ENCODE results near the gene GAREM2.

The GAREM2 gene

DNA sequence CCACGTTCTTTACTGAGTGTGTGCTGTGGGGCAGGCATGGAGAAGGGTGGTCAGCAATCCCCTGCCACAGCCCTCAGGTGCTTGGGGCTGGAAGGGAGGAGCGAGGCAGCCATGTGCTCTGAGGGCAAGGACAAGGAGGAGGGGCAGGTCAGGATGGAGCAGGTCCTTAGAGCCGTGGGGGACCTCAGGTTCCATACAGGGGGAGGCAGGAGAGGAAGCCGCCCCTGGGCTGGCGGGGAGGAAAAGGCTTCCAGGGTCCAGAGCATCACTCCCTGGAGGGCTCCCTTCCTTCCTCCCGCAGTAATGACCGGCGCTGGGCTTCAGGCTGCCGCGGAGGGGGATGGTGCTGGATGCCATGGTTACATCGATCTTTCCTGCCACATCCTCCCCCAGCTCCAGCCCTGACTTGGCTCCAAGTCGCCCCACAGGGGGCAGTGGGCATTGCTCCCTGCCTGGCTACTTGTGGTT lies 6.6 kb downstream of the GAREM2 start:
- DNase-seq (ENCODE audit: low spot score): no peak

DNA sequence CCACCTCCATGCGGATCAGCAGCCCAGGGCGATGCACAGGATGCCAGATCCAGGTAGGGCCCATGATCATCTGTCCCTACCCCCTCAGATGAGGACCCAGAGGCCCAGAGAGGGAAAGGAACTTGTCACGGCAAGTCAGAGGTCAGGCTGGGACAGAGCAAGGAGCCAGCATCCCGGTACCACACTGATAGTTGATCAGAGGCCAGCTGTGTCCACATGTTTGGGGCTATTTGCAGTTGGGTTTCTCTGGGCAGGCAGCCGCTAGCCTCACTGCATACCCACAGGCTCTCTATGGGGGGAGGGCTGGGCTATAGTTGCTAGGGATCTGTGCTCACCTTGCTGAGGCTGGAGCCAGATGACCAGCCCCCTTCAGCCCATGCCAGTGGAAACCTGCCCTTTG lies 9.6 kb downstream of the GAREM2 start:
- CTCF ChIA-PET: interaction anchor here (0.7 kb wide), 1 partner anchor 17 kb away, joined by 3 read pairs; no protein-coding TSS in a partner anchor
- no peak overlapping the region for H3K27ac ChIP-seq
- DNase-seq (ENCODE audit: low spot score): no peak
- POLR2A ChIA-PET (ENCODE audit: low non-redundant PET): no interaction called here
- TF ChIP-seq, protein P1, sequence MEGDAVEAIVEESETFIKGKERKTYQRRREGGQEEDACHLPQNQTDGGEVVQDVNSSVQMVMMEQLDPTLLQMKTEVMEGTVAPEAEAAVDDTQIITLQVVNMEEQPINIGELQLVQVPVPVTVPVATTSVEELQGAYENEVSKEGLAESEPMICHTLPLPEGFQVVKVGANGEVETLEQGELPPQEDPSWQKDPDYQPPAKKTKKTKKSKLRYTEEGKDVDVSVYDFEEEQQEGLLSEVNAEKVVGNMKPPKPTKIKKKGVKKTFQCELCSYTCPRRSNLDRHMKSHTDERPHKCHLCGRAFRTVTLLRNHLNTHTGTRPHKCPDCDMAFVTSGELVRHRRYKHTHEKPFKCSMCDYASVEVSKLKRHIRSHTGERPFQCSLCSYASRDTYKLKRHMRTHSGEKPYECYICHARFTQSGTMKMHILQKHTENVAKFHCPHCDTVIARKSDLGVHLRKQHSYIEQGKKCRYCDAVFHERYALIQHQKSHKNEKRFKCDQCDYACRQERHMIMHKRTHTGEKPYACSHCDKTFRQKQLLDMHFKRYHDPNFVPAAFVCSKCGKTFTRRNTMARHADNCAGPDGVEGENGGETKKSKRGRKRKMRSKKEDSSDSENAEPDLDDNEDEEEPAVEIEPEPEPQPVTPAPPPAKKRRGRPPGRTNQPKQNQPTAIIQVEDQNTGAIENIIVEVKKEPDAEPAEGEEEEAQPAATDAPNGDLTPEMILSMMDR (conservative IDR thresholded peaks at IDR 0.05; ENCODE audit: low read depth): no peak

More for the DNA sequence above, 6.6 kb downstream of the GAREM2 start:
- POLR2A ChIA-PET (ENCODE audit: low non-redundant PET): no interaction called here
- H3K27ac ChIP-seq: no peak overlapping the region
- CTCF ChIA-PET: no interaction called here
- TF ChIP-seq, protein P1 (conservative IDR thresholded peaks at IDR 0.05; ENCODE audit: low read depth): no peak

DNA sequence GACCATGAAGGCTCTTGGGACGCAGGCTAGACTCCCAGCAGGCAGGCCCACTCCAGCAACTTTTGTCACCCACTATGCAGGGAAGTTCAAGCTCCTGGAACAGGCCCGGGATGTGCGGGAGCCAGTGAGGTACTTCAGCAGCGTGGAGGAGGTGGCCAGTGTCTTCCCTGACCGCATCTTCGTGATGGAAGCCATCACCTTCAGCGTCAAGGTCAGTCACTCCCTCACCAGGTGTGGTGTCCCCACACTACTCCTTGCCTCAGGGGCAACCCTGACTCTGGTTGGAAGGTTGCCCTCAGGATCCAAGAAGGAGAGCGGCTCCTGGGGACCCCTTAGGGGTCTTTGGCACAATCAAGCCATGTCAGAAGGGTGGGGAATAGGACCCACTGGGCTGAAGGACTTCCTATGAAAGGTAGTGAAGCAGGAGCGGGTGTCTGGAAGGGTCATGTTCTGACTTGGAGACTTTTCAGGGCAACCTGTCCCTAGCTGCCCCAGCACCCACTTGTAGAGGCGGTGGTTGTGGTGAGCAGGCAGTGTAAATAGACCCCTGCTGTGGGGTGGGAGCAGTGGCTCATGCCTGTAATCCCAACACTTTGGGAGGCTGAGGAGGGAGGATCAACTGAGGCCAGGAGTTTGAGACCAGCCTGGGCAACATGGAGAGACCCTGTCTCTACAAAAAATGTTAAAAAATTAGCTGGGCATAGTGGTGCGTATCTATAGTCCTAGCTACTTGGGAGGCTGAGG lies 10.2 kb downstream of the GAREM2 start:
- DNase-seq (ENCODE audit: low spot score): no peak
- TF ChIP-seq, protein P1 (conservative IDR thresholded peaks at IDR 0.05; ENCODE audit: low read depth): no peak
- H3K27ac ChIP-seq: no peak overlapping the region
- ChIA-PET POLR2A (ENCODE audit: low non-redundant PET) (no interaction called here), CTCF (interaction anchor here (0.5 kb wide), 1 partner anchor 19 kb away, joined by 3 read pairs; no protein-coding TSS in a partner anchor)

- ChIA-PET POLR2A (ENCODE audit: low non-redundant PET) (no interaction called here), CTCF (interaction anchor here (0.5 to 2.0 kb wide), 9 partner anchors 9 to 368 kb away, joined by 3 to 12 read pairs (median 4); partner anchors contain the start of gene GAREM2)
- DNase-seq (ENCODE audit: low spot score): no peak
- no peak overlapping the region for H3K27ac ChIP-seq
- TF ChIP-seq, protein P1 (conservative IDR thresholded peaks at IDR 0.05; ENCODE audit: low read depth): no peak
Measured at GRCh38 chr2:26184121-26184520, 11.2 kb downstream of the GAREM2 start.

GRCh38 chr2:26184555-26185303 lies 11.8 kb downstream of the GAREM2 start:
- POLR2A ChIA-PET (ENCODE audit: low non-redundant PET): no interaction called here
- TF ChIP-seq, protein P1 (conservative IDR thresholded peaks at IDR 0.05; ENCODE audit: low read depth): peak; percentile 80
- H3K27ac ChIP-seq: peak overlapping the region; percentile 2; the same call in 1 of the 2 replicates
- DNase-seq (ENCODE audit: low spot score): peak; percentile 52
- CTCF ChIA-PET: interaction anchor here (0.6 to 2.0 kb wide), 14 partner anchors 9 to 808 kb away, joined by 3 to 12 read pairs (median 3); partner anchors contain the start of gene GAREM2

GRCh38 chr2:26185304-26185928 lies 12.5 kb downstream of the GAREM2 start:
- ChIA-PET POLR2A (ENCODE audit: low non-redundant PET) (no interaction called here), CTCF (interaction anchor here (0.6 to 2.0 kb wide), 8 partner anchors 10 to 809 kb away, joined by 3 to 12 read pairs (median 3); no protein-coding TSS in a partner anchor)
- H3K27ac ChIP-seq: peak overlapping the region; percentile 7; the same call in 1 of the 2 replicates
- DNase-seq (ENCODE audit: low spot score): no peak
- TF ChIP-seq, protein P1 (conservative IDR thresholded peaks at IDR 0.05; ENCODE audit: low read depth): no peak
